NCI-H1048 (cell line): Measurements from ENCODE around the gene SLC45A1.

Experiments used
- DNase-seq: peaks from one replicate; lab custom pipeline; 2025; lab: John Stamatoyannopoulos, UW

Gene SLC45A1

GRCh38 chr1:8384577-8384976, 66.7 kb downstream of the SLC45A1 start:
- DNase-seq: no peak

- DNase-seq: no peak
Observed at GRCh38 chr1:8386247-8386646, 68.3 kb downstream of the SLC45A1 start.

GRCh38 chr1:8388732-8389562, 71.0 kb downstream of the SLC45A1 start:
- no peak for DNase-seq

- DNase-seq: no peak
Observed at GRCh38 chr1:8389958-8390535, 72.1 kb downstream of the SLC45A1 start.

GRCh38 chr1:8390707-8391106, 72.8 kb downstream of the SLC45A1 start:
- DNase-seq: no peak

GRCh38 chr1:8392522-8392921, 74.6 kb downstream of the SLC45A1 start:
- no peak for DNase-seq
